Neural cell (in vitro differentiated cells): ENCODE results near the gene BMPR1A. TPM values are rescaled to one million over a fixed set of nuclear protein-coding genes. Genes with fewer than 3 reads are reported as not detected.

Experiments used
- H2AFZ ChIP-seq: fragments of 200-600, 300-800 bp; sonication (generic), shearing (Covaris generic); 2 replicates; pipeline ENCODE4 v1.6.0; 2014; ENCODE audit warnings: low read depth, mild to moderate bottlenecking, antibody characterized with exemption, low read length, moderate library complexity
- H3F3A ChIP-seq: fragments of 200-600 bp; shearing (Covaris generic); 2 replicates; pipeline ENCODE4 v1.6.1; 2016; ENCODE audit warnings: mild to moderate bottlenecking, moderate library complexity, mixed read lengths, antibody characterized with exemption, low read length; ENCODE audit not compliant: insufficient read depth, poor library complexity, severe bottlenecking
- H3K27ac ChIP-seq: fragments of 200-600, 300-800 bp; sonication (generic), shearing (Covaris generic); 2 replicates; pipeline ENCODE4 v1.5.1; 2014; ENCODE audit warnings: mild to moderate bottlenecking, low read length, moderate library complexity
- H3K27me3 ChIP-seq: fragments of 300-800, 200-600 bp; sonication (generic), shearing (Covaris generic); 2 replicates; pipeline ENCODE4 v1.6.0; 2014; ENCODE audit warnings: mild to moderate bottlenecking, low read depth, low read length, moderate library complexity; ENCODE audit not compliant: insufficient read depth
- H3K36me3 ChIP-seq: fragments of 300-800, 200-600 bp; sonication (generic), shearing (Covaris generic); 2 replicates; pipeline ENCODE4 v1.5.1; 2014; ENCODE audit warnings: mild to moderate bottlenecking, antibody characterized with exemption, low read length, moderate library complexity; ENCODE audit not compliant: insufficient read depth
- H3K4me2 ChIP-seq: fragments of 300-800, 200-600 bp; sonication (generic), shearing (Covaris generic); 2 replicates; pipeline ENCODE4 v1.6.0; 2014; ENCODE audit warnings: mild to moderate bottlenecking, low read length
- H3K4me3 ChIP-seq: fragments of 300-800, 200-600 bp; sonication (generic), shearing (Covaris generic); 2 replicates; pipeline ENCODE4 v1.5.1; 2014; ENCODE audit warnings: mild to moderate bottlenecking, low read length, moderate library complexity
- H3K79me2 ChIP-seq: fragments of 200-600 bp; shearing (Covaris generic); replicated peaks from 2 replicates; pipeline ENCODE4 v1.6.0; 2014; ENCODE audit warnings: mild to moderate bottlenecking, low read length, moderate library complexity; ENCODE audit not compliant: insufficient read depth
- H3K9ac ChIP-seq: fragments of 300-800, 200-600 bp; sonication (generic), shearing (Covaris generic); 2 replicates; pipeline ENCODE4 v1.6.1; 2016; ENCODE audit warnings: mild to moderate bottlenecking, low read length, mixed read lengths
- H3K9me2 ChIP-seq: fragments of 200-600 bp; shearing (Covaris generic); 2 replicates; pipeline ENCODE4 v1.6.1; 2016; ENCODE audit warnings: mild to moderate bottlenecking, low read length, mixed read lengths; ENCODE audit not compliant: insufficient read depth
- H3K9me3 ChIP-seq: fragments of 200-600, 300-800 bp; sonication (generic), shearing (Covaris generic); 2 replicates; pipeline ENCODE4 v1.6.1; 2016; ENCODE audit warnings: mild to moderate bottlenecking, mixed run types, low read length, moderate library complexity, mixed read lengths
- H4K20me1 ChIP-seq: fragments of 200-600 bp; shearing (Covaris generic); 2 replicates; pipeline ENCODE4 v1.6.1; 2016; ENCODE audit warnings: mild to moderate bottlenecking, mixed run types; ENCODE audit not compliant: insufficient read depth
- EP300 ChIP-seq: fragments of 450-650 bp; conservative IDR thresholded peaks from 2 replicates; pipeline ENCODE4 v1.6.1; 2014; ENCODE audit warnings: antibody characterized with exemption, mild to moderate bottlenecking, moderate library complexity; ENCODE audit not compliant: poor library complexity, severe bottlenecking
- EZH2 ChIP-seq: fragments of 200-600, 300-800 bp; shearing (Covaris generic), sonication (generic); IDR thresholded peaks from 2 replicates; pipeline ENCODE4 v1.6.1; 2014; ENCODE audit warnings: antibody characterized with exemption, low read length, borderline replicate concordance, mild to moderate bottlenecking; ENCODE audit not compliant: insufficient read depth, poor library complexity, severe bottlenecking
- POLR2AphosphoS5 ChIP-seq: IDR thresholded peaks from 2 replicates; pipeline ENCODE4 v1.6.1; 2012
- RAD21 ChIP-seq: fragments of 450-650 bp; conservative IDR thresholded peaks from 2 replicates; pipeline ENCODE4 v1.6.1; 2014; ENCODE audit warnings: antibody characterized with exemption, mild to moderate bottlenecking, moderate library complexity
- SMC3 ChIP-seq: fragments of 450-650 bp; conservative IDR thresholded peaks from 2 replicates; pipeline ENCODE4 v1.6.1; 2014; ENCODE audit warnings: antibody characterized with exemption, mild to moderate bottlenecking, moderate library complexity; ENCODE audit not compliant: poor library complexity
- TAF1 ChIP-seq: IDR thresholded peaks from 2 replicates; pipeline ENCODE4 v1.6.1; 2012; ENCODE audit warnings: low read depth
- polyA plus RNA-seq: library from polyadenylated mRNA; depleted of rRNA; stranded (reverse); fragments of >200 nt; gene quantifications from 2 replicates; pipeline ENCODE4 v1.2.3, GENCODE V29; 2014
- TF ChIP-seq, protein P1 (sequence below): IDR thresholded peaks from 2 replicates; pipeline ENCODE4 v1.6.1; 2012; ENCODE audit warnings: borderline replicate concordance
- TF ChIP-seq, protein P2 (sequence below): fragments of 450-650 bp; IDR thresholded peaks from 2 replicates; pipeline ENCODE4 v1.5.1; 2014; ENCODE audit warnings: antibody characterized with exemption, mild to moderate bottlenecking, moderate library complexity; ENCODE audit not compliant: poor library complexity, severe bottlenecking

The BMPR1A gene
- polyA plus RNA-seq, 1 donor from 2014 or later = 29.9 TPM

GRCh38 chr10:86960003-86960862 lies 203.8 kb downstream of the BMPR1A start:
- Histone ChIP-seq H2AFZ (no peak overlapping the region), H3K9me3 (no peaks in the 10 kb centered on the region), H3K9me2 (no peaks in the 10 kb centered on the region), H3K36me3 (no peaks in the 10 kb centered on the region), H3K79me2 (no peaks in the 10 kb centered on the region), H3K9ac (no peak overlapping the region), H3K27me3 (no peaks in the 10 kb centered on the region), H3K4me3 (no peak overlapping the region), H3K27ac (no peak overlapping the region), H4K20me1 (no peaks in the 10 kb centered on the region), H3K4me2 (no peak overlapping the region), H3F3A (no peaks in the 10 kb centered on the region)
- no peak for TF ChIP-seq EZH2
- no peak for TF ChIP-seq EP300

DNA sequence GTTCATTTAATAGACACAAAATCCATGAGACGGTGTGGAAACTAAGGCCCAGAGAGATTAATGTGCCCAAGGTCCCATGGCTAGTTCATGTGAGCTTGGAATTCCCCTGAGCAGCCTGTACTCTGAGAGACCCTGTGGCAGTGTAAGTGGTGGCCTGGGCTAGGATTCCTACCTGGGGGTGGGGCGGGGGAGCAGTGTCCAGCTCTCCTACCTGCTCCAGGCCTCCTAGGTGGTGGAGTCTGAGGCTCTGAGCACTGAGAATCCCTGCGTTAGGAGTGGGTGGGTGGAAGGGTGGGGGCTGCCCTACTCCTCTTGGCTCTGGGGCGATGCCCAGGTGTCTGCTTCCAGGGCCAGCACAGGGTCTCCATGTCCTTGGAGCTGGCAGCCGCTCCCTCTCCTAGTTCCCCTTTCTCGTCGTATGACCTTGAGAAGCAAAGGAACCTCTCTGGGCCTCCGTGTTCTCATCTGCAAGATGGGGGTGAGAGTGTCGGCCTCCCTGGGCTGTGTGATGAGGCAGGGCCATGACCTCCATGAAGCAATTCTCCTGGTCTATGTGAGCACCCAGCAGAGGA lies 204.5 kb downstream of the BMPR1A start:
- Histone ChIP-seq H3K79me2 (no peaks in the 10 kb centered on the region), H3K36me3 (no peaks in the 10 kb centered on the region), H3K4me2 (no peak overlapping the region), H2AFZ (no peak overlapping the region), H3K9ac (no peak overlapping the region), H3K9me2 (no peaks in the 10 kb centered on the region), H3K9me3 (no peaks in the 10 kb centered on the region), H3K27ac (no peak overlapping the region), H3K4me3 (no peak overlapping the region), H4K20me1 (no peaks in the 10 kb centered on the region), H3F3A (no peaks in the 10 kb centered on the region), H3K27me3 (no peaks in the 10 kb centered on the region)
- TF ChIP-seq, protein P1, sequence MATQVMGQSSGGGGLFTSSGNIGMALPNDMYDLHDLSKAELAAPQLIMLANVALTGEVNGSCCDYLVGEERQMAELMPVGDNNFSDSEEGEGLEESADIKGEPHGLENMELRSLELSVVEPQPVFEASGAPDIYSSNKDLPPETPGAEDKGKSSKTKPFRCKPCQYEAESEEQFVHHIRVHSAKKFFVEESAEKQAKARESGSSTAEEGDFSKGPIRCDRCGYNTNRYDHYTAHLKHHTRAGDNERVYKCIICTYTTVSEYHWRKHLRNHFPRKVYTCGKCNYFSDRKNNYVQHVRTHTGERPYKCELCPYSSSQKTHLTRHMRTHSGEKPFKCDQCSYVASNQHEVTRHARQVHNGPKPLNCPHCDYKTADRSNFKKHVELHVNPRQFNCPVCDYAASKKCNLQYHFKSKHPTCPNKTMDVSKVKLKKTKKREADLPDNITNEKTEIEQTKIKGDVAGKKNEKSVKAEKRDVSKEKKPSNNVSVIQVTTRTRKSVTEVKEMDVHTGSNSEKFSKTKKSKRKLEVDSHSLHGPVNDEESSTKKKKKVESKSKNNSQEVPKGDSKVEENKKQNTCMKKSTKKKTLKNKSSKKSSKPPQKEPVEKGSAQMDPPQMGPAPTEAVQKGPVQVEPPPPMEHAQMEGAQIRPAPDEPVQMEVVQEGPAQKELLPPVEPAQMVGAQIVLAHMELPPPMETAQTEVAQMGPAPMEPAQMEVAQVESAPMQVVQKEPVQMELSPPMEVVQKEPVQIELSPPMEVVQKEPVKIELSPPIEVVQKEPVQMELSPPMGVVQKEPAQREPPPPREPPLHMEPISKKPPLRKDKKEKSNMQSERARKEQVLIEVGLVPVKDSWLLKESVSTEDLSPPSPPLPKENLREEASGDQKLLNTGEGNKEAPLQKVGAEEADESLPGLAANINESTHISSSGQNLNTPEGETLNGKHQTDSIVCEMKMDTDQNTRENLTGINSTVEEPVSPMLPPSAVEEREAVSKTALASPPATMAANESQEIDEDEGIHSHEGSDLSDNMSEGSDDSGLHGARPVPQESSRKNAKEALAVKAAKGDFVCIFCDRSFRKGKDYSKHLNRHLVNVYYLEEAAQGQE = no peak
- no peak for TF ChIP-seq POLR2AphosphoS5

- Histone ChIP-seq H3K9me3 (no peaks in the 10 kb centered on the region), H3F3A (no peaks in the 10 kb centered on the region), H3K9ac (no peak overlapping the region), H3K27me3 (no peaks in the 10 kb centered on the region), H3K9me2 (no peaks in the 10 kb centered on the region), H3K79me2 (no peaks in the 10 kb centered on the region), H3K36me3 (no peaks in the 10 kb centered on the region), H3K27ac (no peak overlapping the region), H4K20me1 (no peaks in the 10 kb centered on the region), H2AFZ (no peak overlapping the region), H3K4me2 (no peak overlapping the region), H3K4me3 (no peak overlapping the region)
- TF ChIP-seq SMC3 (no peak), TAF1 (no peak), RAD21 (no peak)
- TF ChIP-seq, protein P2, sequence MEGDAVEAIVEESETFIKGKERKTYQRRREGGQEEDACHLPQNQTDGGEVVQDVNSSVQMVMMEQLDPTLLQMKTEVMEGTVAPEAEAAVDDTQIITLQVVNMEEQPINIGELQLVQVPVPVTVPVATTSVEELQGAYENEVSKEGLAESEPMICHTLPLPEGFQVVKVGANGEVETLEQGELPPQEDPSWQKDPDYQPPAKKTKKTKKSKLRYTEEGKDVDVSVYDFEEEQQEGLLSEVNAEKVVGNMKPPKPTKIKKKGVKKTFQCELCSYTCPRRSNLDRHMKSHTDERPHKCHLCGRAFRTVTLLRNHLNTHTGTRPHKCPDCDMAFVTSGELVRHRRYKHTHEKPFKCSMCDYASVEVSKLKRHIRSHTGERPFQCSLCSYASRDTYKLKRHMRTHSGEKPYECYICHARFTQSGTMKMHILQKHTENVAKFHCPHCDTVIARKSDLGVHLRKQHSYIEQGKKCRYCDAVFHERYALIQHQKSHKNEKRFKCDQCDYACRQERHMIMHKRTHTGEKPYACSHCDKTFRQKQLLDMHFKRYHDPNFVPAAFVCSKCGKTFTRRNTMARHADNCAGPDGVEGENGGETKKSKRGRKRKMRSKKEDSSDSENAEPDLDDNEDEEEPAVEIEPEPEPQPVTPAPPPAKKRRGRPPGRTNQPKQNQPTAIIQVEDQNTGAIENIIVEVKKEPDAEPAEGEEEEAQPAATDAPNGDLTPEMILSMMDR = no peak
Measured at GRCh38 chr10:86961481-86962091, 205.2 kb downstream of the BMPR1A start.
